Fibroblast of lung (primary cell): Measurements from ENCODE around the gene CD52. TPM values are rescaled to one million over a fixed set of nuclear protein-coding genes. Genes with fewer than 3 reads are reported as not detected.

Experiments
- DNase-seq, 2 donors: peaks; one replicate each; pipeline versions ENCODE4 v3.0.0 to v3.0.0-alpha.2; 2010; ENCODE audit warnings: low read depth in 2 of 2
- H2AFZ ChIP-seq: 2 replicates; pipeline ENCODE4 v1.5.1; 2012; ENCODE audit warnings: low read length, control low read depth, inconsistent platforms
- H3K27ac ChIP-seq: 2 replicates; pipeline ENCODE4 v1.5.1; 2011; ENCODE audit warnings: low read length, control low read depth; ENCODE audit not compliant: insufficient read depth
- H3K27me3 ChIP-seq: 2 replicates; pipeline ENCODE4 v1.5.1; 2011; ENCODE audit warnings: mild to moderate bottlenecking, low read length; ENCODE audit not compliant: control insufficient read depth, insufficient read depth
- H3K36me3 ChIP-seq: 2 replicates; pipeline ENCODE4 v1.5.1; 2011; ENCODE audit warnings: low read length; ENCODE audit not compliant: control insufficient read depth, insufficient read depth
- H3K4me1 ChIP-seq: 2 replicates; pipeline ENCODE4 v1.5.1; 2011; ENCODE audit warnings: low read length; ENCODE audit not compliant: control insufficient read depth, insufficient read depth; ENCODE audit errors: extremely low read depth
- H3K4me2 ChIP-seq: 2 replicates; pipeline ENCODE4 v1.5.1; 2011; ENCODE audit warnings: low read length, control low read depth; ENCODE audit not compliant: insufficient read depth; ENCODE audit errors: extremely low read depth
- H3K4me3 ChIP-seq, 4 experiments: fragments of 200-600 bp in 1 of 4; sonication (generic) in 1 of 4; replicated peaks in 1 of 4; 2 replicates each; pipeline ENCODE4 v1.5.1; 2011 to 2016; ENCODE audit warnings: low read length in 4 of 4, low read depth in 3 of 4, mild to moderate bottlenecking in 3 of 4, control low read depth in 2 of 4, inconsistent platforms in 1 of 4, mixed read lengths in 1 of 4; ENCODE audit not compliant: insufficient read depth in 1 of 4; ENCODE audit errors: control extremely low read depth in 1 of 4
- H3K79me2 ChIP-seq: 2 replicates; pipeline ENCODE4 v1.5.1; 2012; ENCODE audit warnings: mild to moderate bottlenecking, low read length, inconsistent platforms; ENCODE audit not compliant: control insufficient read depth, insufficient read depth
- H3K9ac ChIP-seq: 2 replicates; pipeline ENCODE4 v1.5.1; 2011; ENCODE audit warnings: mild to moderate bottlenecking, low read length, control low read depth; ENCODE audit not compliant: insufficient read depth
- H3K9me3 ChIP-seq: 2 replicates; pipeline ENCODE4 v1.5.1; 2012; ENCODE audit warnings: low read depth, low read length; ENCODE audit not compliant: control insufficient read depth, insufficient read depth
- H4K20me1 ChIP-seq: 2 replicates; pipeline ENCODE4 v1.5.1; 2011; ENCODE audit warnings: low read length; ENCODE audit not compliant: control insufficient read depth, insufficient read depth; ENCODE audit errors: extremely low read depth
- EZH2 ChIP-seq: IDR thresholded peaks from 2 replicates; pipeline ENCODE4 v1.5.1; 2012; ENCODE audit warnings: low read length, control low read depth, mild to moderate bottlenecking; ENCODE audit errors: missing control alignments
- polyA plus RNA-seq, 2 donors: library from polyadenylated mRNA; depleted of rRNA in 1 of 2; stranded (reverse) in 1 of 2; unstranded in 1 of 2; fragments of >200 nt; gene quantifications; 2 replicates each; pipeline ENCODE4 v1.2.1, GENCODE V29; 2011 to 2012; ENCODE audit warnings: missing spikeins in 1 of 2
- total RNA-seq: library from RNA; depleted of rRNA; stranded (reverse); fragments of >200 nt; gene quantifications from 2 replicates; pipeline ENCODE4 v1.2.1, GENCODE V29; 2014
- TF ChIP-seq, protein P1 (sequence below), 2 donors: IDR thresholded peaks in 1 of 2; conservative IDR thresholded peaks in 1 of 2; 1 replicate in 1 of 2; 2 replicates in 1 of 2; pipeline ENCODE4 v1.5.1; 2011 to 2012; ENCODE audit warnings: low read length in 2 of 2, control low read depth in 1 of 2, inconsistent platforms in 1 of 2, low read depth in 1 of 2, mild to moderate bottlenecking in 1 of 2

The CD52 gene
- total and polyA plus RNA-seq, 2 donors (not counting 1 experiment from before 2014, with no cell fraction given): 0.31 TPM; not detected in 1

GRCh38 chr1:26337625-26338024 lies 19.9 kb downstream of the CD52 start:
- Histone ChIP-seq H2AFZ (no peak overlapping the region), H3K27ac (no peak overlapping the region), H3K4me1 (no peaks in the 10 kb centered on the region), H3K9me3 (no peaks in the 10 kb centered on the region), H3K27me3 (peaks cover 12% of the 10 kb centered on the region), H3K79me2 (no peaks in the 10 kb centered on the region), H3K9ac (no peak overlapping the region), H3K36me3 (no peaks in the 10 kb centered on the region), H4K20me1 (no peaks in the 10 kb centered on the region), H3K4me3 (no peak overlapping the region), H3K4me2 (no peak overlapping the region)
- DNase-seq: no peak
- TF ChIP-seq, protein P1, sequence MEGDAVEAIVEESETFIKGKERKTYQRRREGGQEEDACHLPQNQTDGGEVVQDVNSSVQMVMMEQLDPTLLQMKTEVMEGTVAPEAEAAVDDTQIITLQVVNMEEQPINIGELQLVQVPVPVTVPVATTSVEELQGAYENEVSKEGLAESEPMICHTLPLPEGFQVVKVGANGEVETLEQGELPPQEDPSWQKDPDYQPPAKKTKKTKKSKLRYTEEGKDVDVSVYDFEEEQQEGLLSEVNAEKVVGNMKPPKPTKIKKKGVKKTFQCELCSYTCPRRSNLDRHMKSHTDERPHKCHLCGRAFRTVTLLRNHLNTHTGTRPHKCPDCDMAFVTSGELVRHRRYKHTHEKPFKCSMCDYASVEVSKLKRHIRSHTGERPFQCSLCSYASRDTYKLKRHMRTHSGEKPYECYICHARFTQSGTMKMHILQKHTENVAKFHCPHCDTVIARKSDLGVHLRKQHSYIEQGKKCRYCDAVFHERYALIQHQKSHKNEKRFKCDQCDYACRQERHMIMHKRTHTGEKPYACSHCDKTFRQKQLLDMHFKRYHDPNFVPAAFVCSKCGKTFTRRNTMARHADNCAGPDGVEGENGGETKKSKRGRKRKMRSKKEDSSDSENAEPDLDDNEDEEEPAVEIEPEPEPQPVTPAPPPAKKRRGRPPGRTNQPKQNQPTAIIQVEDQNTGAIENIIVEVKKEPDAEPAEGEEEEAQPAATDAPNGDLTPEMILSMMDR (conservative IDR thresholded peaks at IDR 0.05 in 1 of 2, IDR thresholded peaks at IDR 0.05 in 1 of 2; ENCODE audit: low read depth in 1 of 2, low read length in 2 of 2): no peak
- no peak for TF ChIP-seq EZH2

GRCh38 chr1:26338670-26339069 lies 20.9 kb downstream of the CD52 start:
- H3K4me3 ChIP-seq: no peak overlapping the region
- no peaks in the 10 kb centered on the region for H4K20me1 ChIP-seq
- no peak overlapping the region for H3K27ac ChIP-seq
- H3K27me3 ChIP-seq: peaks cover 16% of the 10 kb centered on the region
- DNase-seq: no peak
- no peak overlapping the region for H2AFZ ChIP-seq
- no peaks in the 10 kb centered on the region for H3K9me3 ChIP-seq
- no peak overlapping the region for H3K4me2 ChIP-seq
- H3K9ac ChIP-seq: no peak overlapping the region
- H3K36me3 ChIP-seq: no peaks in the 10 kb centered on the region
- no peaks in the 10 kb centered on the region for H3K79me2 ChIP-seq
- no peaks in the 10 kb centered on the region for H3K4me1 ChIP-seq
- TF ChIP-seq EZH2: no peak
- TF ChIP-seq, protein P1 (conservative IDR thresholded peaks at IDR 0.05 in 1 of 2, IDR thresholded peaks at IDR 0.05 in 1 of 2; ENCODE audit: low read depth in 1 of 2, low read length in 2 of 2): no peak

DNA sequence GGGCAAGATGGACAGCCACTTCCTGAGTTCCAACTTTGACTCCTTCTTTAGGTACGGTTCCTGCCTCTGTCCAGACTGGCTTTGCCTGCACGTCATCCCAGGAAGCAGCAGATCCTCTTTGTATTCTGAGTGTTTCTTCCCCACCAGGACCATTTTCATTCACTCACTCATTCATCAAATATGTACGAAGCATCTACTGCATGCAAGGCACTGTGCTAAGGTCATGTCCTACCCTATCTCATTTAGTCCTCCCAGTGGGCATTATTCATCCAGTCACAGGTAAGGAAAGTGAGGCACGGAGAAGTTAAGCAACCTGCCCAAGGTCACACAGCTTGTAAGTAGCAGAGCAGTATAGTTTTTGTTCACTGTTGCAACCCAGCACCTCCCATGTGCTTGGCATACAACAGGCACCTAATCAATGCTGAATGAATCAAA lies 22.3 kb downstream of the CD52 start:
- Histone ChIP-seq H3K79me2 (no peaks in the 10 kb centered on the region), H2AFZ (no peak overlapping the region)

More for the DNA sequence above, 22.3 kb downstream of the CD52 start:
- H3K27me3 ChIP-seq: peaks cover 16% of the 10 kb centered on the region
- H4K20me1 ChIP-seq: no peaks in the 10 kb centered on the region
- H3K9me3 ChIP-seq: no peaks in the 10 kb centered on the region
- H3K4me1 ChIP-seq: no peaks in the 10 kb centered on the region
- no peak for DNase-seq
- H3K27ac ChIP-seq: no peak overlapping the region
- H3K36me3 ChIP-seq: no peaks in the 10 kb centered on the region
- no peak overlapping the region for H3K4me2 ChIP-seq
- H3K9ac ChIP-seq: no peak overlapping the region
- H3K4me3 ChIP-seq: no peak overlapping the region
- TF ChIP-seq, protein P1 (conservative IDR thresholded peaks at IDR 0.05 in 1 of 2, IDR thresholded peaks at IDR 0.05 in 1 of 2; ENCODE audit: low read depth in 1 of 2, low read length in 2 of 2): no peak
- no peak for TF ChIP-seq EZH2
